ENCODE results near the gene CNTNAP2. TPM values are rescaled to one million over a fixed set of nuclear protein-coding genes. Genes with fewer than 3 reads are reported as not detected.

The CNTNAP2 gene
- total RNA-seq, 1 experiment from 2014 or later, result 64.5 TPM

DNA sequence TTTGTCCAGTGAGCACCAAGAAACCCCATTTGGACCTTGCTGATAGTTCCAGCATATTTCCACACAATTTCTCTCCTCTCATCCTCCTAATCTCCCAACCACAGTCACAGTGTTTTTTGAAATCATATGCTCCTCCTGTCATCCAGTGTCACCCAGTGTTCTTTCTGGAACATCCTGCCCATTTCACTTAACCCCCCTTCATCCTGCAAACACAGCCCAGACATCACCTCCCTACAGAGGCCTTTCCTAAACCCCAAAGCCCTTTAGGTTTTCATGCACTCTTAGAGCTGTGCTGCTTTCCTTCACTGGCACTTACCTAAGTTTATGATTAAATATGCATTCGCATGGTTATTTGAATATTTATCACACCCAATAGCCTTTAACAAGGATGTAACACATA lies 1316.0 kb downstream of the CNTNAP2 start:
- H3K36me3 Mint-ChIP-seq (ENCODE audit: insufficient read depth in 1 of 3, low read depth in 3 of 3), result no peaks in the 10 kb centered on the region; a peak in 2 of 7 replicates
- H2AK5ac ChIP-seq (ENCODE audit: insufficient read length, low read length), result no peak overlapping the region
- H4K8ac ChIP-seq (replicated peaks; ENCODE audit: insufficient read length, low read depth, low read length), result no peak overlapping the region
- H2AFZ ChIP-seq (ENCODE audit: low read length), result no peak overlapping the region
- no peak overlapping the region for H3T11ph ChIP-seq (ENCODE audit: low read length)
- H3K27me3 Mint-ChIP-seq (ENCODE audit: low read depth), result peaks cover 88% of the 10 kb centered on the region
- H3K79me2 ChIP-seq (ENCODE audit: insufficient read depth, low read length), result no peaks in the 10 kb centered on the region
- H3K23me2 ChIP-seq (ENCODE audit: insufficient read length, low read depth, low read length, poor library complexity, severe bottlenecking), result no peaks in the 10 kb centered on the region
- DNase-seq, result no peak
- H3K27me3 ChIP-seq (ENCODE audit: insufficient read depth, low read length), result peaks cover 21% of the 10 kb centered on the region; the same call in 1 of the 2 replicates
- no peak overlapping the region for H2BK5ac ChIP-seq (ENCODE audit: insufficient read length, low read length)
- H2BK12ac ChIP-seq (ENCODE audit: insufficient read length, low read depth, low read length), result no peak overlapping the region
- no CpG with 5 or more reads among the region's 1 CpG for WGBS (ENCODE audit: extremely low coverage, insufficient read length, low lambda C conversion rate)
- TF ChIP-seq, protein P1, sequence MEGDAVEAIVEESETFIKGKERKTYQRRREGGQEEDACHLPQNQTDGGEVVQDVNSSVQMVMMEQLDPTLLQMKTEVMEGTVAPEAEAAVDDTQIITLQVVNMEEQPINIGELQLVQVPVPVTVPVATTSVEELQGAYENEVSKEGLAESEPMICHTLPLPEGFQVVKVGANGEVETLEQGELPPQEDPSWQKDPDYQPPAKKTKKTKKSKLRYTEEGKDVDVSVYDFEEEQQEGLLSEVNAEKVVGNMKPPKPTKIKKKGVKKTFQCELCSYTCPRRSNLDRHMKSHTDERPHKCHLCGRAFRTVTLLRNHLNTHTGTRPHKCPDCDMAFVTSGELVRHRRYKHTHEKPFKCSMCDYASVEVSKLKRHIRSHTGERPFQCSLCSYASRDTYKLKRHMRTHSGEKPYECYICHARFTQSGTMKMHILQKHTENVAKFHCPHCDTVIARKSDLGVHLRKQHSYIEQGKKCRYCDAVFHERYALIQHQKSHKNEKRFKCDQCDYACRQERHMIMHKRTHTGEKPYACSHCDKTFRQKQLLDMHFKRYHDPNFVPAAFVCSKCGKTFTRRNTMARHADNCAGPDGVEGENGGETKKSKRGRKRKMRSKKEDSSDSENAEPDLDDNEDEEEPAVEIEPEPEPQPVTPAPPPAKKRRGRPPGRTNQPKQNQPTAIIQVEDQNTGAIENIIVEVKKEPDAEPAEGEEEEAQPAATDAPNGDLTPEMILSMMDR (conservative IDR thresholded peaks at IDR 0.05), result no peak
- no peak overlapping the region for H3K27ac Mint-ChIP-seq
- no peak overlapping the region for H3K14ac ChIP-seq (ENCODE audit: insufficient read depth, low read length)
- no peak overlapping the region for H3K56ac ChIP-seq (ENCODE audit: insufficient read length, low read depth, low read length)
- H3K4ac ChIP-seq (ENCODE audit: low read depth, low read length), result no peak overlapping the region
- no peak overlapping the region for H2BK20ac ChIP-seq (ENCODE audit: low read depth, low read length, poor library complexity, severe bottlenecking)
- H3K9ac ChIP-seq (ENCODE audit: extremely low read depth, insufficient read length, low read length), result no peak overlapping the region
- H3K18ac ChIP-seq (ENCODE audit: insufficient read length, low read depth, low read length), result no peak overlapping the region
- no peak overlapping the region for H2BK15ac ChIP-seq (ENCODE audit: low read depth, low read length)
- no peaks in the 10 kb centered on the region for H3K9me3 ChIP-seq (ENCODE audit: control insufficient read depth, low read depth, low read length)
- H3K27ac ChIP-seq (ENCODE audit: insufficient read length, low read depth, low read length), result no peak overlapping the region
- no peak overlapping the region for H2BK120ac ChIP-seq (ENCODE audit: low read depth, low read length, poor library complexity, severe bottlenecking)
- no peaks in the 10 kb centered on the region for H3K4me1 ChIP-seq (ENCODE audit: insufficient read depth, low read length)
- no peaks in the 10 kb centered on the region for H3K79me1 ChIP-seq (ENCODE audit: insufficient read depth, low read depth, low read length, poor library complexity, severe bottlenecking)
- no peak overlapping the region for H4K91ac ChIP-seq (ENCODE audit: insufficient read length, low read depth, low read length)
- no peaks in the 10 kb centered on the region for H4K20me1 ChIP-seq (ENCODE audit: control insufficient read depth, insufficient read depth, insufficient read length)
- H3K4me3 Mint-ChIP-seq, result no peak overlapping the region
- peaks cover 0 to 3% of the 10 kb centered on the region in 2 experiments; a peak in 3 of 5 replicates for H3K9me3 Mint-ChIP-seq
- no peaks in the 10 kb centered on the region for H3K4me1 Mint-ChIP-seq
- H4K5ac ChIP-seq (ENCODE audit: insufficient read length, low read depth, low read length), result no peak overlapping the region
- H3K23ac ChIP-seq (ENCODE audit: insufficient read length, low read depth, low read length), result no peak overlapping the region
- H3K4me2 ChIP-seq (ENCODE audit: insufficient read depth, insufficient read length, low read length), result no peak overlapping the region
